Measurements from ENCODE around the gene SEMA3D.

The SEMA3D gene

DNA sequence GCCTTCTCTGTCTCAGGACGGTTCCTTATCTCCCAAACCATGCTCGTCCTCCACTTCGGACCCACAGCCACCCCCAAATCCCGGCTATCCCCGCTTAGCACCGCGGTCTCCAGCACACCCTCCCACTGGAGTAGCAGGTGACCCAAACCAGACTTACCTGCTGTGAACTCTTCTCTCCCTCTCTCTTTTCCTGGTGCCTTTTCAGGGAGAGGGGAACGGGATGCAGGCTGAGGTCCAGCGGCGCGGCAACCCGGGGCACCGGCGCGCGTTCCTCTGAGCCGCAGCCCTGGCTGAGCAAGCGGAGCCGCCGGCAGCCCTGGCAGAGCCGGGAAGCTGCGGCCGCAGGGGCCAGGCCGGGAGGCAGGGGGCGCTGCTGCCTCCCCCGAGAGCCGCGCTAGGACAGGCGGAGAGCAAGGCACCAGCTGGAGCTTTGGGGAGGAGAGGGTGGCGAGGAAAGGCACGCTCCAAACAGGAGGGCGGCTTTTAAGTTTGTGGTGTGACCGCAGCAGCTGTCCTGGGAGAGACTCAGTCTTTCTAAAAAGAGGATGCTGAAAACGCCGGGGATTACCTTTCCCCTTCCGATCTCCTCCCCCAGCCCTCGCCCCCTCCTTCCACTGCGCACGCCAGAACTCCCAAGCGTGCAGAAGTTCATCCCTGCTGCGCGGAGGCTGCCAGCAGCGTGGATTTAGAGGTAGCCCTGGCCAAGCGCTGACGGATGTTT is at the start of gene SEMA3D:
Gene SEMA3D (minus strand): TSS at position 536 of the 721 bp plus-strand sequence. CDS start 65,165 bp downstream, outside the sequence.
- DNase-seq, result peak; percentile 7

DNA sequence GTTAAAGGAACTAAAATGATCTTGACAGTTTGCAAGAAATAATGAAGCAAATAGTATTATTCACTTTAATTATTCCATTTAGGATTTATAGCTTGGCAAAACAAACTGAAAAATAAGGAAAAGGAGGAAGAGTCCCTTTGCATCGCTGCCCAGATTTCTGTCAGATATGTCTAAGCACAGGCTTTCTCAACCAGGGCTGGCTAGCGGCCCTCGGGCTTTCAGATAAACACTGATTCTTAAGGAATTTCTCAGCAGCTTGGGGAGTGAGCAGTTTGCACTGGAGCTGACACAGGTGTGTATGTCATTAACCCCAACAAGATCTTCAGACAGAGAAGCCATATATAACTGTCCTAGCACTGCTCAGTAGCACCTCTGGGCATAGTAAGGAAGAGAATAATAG is 47.9 kb upstream of the SEMA3D start:
- no peak for DNase-seq

- DNase-seq, result no peak
Measured at GRCh38 chr7:85232068-85232467, 45.2 kb upstream of the SEMA3D start.

- DNase-seq, result no peak
Measured at GRCh38 chr7:85230623-85231022, 43.8 kb upstream of the SEMA3D start.

DNA sequence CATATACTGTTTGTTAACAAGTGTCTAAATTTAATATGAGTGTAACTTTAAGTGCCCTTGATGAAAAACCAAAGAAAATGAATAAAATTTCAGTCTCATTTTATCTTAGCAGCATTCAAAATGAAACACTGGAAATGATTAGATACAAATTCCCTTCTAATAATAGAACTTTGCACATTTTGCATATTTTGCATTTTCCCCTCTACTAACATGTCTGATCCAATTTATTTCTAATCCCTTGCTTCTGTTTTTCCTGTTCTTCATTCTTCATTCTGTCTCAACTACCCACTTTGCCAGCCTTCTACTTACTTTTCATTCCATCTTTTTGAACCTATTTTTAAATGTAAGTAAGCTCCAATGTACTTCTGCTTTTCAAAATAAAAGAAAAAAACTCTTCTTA is 42.7 kb upstream of the SEMA3D start:
- no peak for DNase-seq

GRCh38 chr7:85226361-85227085 is 39.7 kb upstream of the SEMA3D start:
- no peak for DNase-seq

GRCh38 chr7:85224171-85224570 is 37.3 kb upstream of the SEMA3D start:
- no peak for DNase-seq

DNA sequence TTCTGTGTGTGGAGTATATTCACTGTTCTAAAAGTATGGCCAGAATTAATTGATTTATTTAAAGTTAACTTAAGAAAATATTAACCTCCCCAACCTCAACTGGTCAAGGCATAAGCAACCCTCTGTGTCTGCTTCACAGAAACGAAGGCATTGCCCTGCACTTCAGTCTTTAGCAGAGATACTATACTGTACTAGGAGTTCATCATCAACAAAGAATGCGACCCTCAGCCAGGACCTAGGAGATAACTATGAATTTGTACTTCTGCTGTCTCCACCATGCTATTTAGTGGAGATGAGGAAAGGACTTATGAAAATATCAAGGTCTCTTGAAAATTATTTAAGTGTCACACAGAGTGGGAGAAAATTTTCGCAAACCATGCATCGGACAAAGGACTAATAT is 35.7 kb upstream of the SEMA3D start:
- no peak for DNase-seq

DNA sequence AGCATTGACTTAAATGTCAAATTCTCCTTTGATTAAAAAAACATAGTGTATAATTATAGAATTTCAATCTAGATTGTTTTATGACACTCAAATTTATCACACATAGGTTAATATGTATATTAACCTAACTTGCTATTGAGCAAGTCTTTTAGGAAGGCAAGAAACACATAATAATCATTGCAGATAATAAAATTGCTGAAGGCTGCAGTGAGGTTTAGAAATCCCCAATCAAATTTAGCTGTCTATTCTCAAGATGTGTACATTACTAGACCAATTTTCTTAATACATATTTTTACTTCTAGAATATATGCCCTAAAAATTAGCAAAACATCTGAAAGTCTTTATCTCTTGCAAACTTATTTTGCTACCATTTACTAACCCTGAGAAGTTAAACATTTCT is 34.9 kb upstream of the SEMA3D start:
- DNase-seq, result no peak

GRCh38 chr7:85220651-85221050 is 33.8 kb upstream of the SEMA3D start:
- DNase-seq, result no peak

DNA sequence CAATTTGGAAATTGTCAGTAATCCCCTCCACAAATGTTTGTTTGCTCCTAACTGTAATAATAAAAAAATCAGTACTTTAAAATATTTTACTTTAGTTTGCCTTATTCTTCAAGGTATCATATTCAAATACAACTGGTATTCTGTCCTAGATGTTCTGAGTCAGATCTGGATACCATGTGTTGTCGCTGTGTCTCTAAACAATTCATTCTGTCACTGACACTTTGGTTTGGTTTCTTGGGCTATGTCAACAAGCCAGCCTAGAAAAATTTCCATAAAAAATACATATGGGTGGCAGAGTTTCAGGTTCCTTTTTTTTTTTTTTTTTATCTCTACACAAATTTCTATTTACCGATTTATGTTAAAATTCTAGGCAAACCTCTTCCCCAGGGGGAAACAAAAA is 33.2 kb upstream of the SEMA3D start:
- no peak for DNase-seq

GRCh38 chr7:85217085-85217484 is 30.2 kb upstream of the SEMA3D start:
- DNase-seq, result no peak

GRCh38 chr7:85215098-85215497 is 28.2 kb upstream of the SEMA3D start:
- no peak for DNase-seq

- DNase-seq, result no peak
Measured at GRCh38 chr7:85213500-85213899, 26.6 kb upstream of the SEMA3D start.

- DNase-seq, result no peak
Measured at GRCh38 chr7:85205754-85206153, 18.9 kb upstream of the SEMA3D start.

DNA sequence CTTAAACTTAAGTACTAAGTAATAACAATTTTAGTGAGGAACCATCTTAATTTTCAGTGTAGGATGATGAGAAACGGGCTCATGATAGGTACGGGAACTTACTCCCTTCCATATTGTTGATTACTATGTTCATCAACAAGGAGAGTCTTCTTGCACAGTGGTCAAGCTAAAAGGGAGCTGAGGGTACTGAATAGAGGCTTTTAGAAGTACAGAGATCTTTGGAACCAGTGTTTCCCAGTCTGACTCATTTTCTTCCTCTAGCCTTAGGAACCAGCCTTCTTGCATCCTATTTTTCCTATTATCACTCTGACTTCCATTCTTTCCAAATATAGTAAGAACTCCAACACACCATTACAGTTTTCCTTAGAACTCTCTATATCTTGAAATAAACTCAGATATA is 17.6 kb upstream of the SEMA3D start:
- DNase-seq, result no peak

GRCh38 chr7:85204061-85204460 is 17.2 kb upstream of the SEMA3D start:
- no peak for DNase-seq

- no peak for DNase-seq
Measured at GRCh38 chr7:85201209-85201608, 14.4 kb upstream of the SEMA3D start.

DNA sequence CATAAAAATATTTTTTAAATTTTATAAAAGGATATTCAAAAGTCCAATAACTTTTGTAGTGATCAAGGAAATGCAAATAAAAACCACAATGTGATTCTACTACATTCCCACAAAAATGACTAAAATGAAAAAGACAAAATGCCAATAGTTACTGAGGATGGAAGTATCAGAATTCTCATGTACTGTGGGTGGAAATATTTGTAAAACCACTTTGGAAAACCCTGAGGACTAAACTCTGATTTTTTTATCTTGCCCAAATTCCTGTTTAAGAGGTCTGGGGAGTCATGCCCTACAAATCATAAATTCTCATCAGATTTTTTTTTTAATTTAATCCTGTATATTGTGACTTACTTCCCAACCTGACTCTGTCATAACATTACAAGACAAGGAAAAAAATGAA is 9.8 kb upstream of the SEMA3D start:
- DNase-seq, result no peak

DNA sequence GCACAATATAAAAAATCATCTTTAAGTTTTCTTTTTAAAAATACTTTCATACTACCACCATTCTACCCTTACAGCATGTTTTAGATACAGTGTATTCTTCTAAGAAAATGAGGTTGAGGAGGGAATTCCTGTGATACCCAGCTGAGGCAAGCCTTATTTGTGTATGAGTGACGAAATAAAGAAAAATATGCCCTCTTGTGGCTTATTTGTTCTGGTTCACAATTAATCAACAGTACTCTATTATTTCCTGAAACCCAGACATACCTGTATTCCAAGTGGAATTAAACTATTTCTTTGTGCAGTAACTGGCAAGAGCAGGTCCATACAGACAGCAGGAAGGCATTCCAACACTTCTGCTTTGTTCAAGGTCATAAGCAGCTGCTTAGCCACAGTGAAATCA is 4.5 kb upstream of the SEMA3D start:
- DNase-seq, result no peak

- no peak for DNase-seq
Measured at GRCh38 chr7:85186083-85186520, 754 bp downstream of the SEMA3D start.

GRCh38 chr7:85185424-85186082 is 1.3 kb downstream of the SEMA3D start:
- no peak for DNase-seq

- no peak for DNase-seq
Measured at GRCh38 chr7:85184599-85185423, 2.0 kb downstream of the SEMA3D start.

Measured in stimulated activated CD4-positive, alpha-beta T cell treated with anti-CD3 and anti-CD28 coated beads, Interleukin-4, amount 100 ng/mL, for 1 hour (primary cell).